ENCODE data around the gene TXNDC5.

GRCh38 chr6:7848229-7848628, 62.4 kb downstream of the TXNDC5 start:
- TF ChIP-seq RAD21 (conservative IDR thresholded peaks at IDR 0.05 in 1 of 2, IDR thresholded peaks at IDR 0.05 in 1 of 2) = no peak
- no peak for TF ChIP-seq CTCF (IDR thresholded peaks at IDR 0.05)
- no peak for TF ChIP-seq JUN (IDR thresholded peaks at IDR 0.05)
- no peak for TF ChIP-seq ZNF302 (CRISPR knock-in tag; IDR thresholded peaks at IDR 0.05)
- no peak for TF ChIP-seq CBX8 (IDR thresholded peaks at IDR 0.05)
- TF ChIP-seq POLR2A (IDR thresholded peaks at IDR 0.05; ENCODE audit: low read length) = no peak

Data from A549 (cell line).